Nephron (organoid): Measurements from ENCODE around the gene EDN1.

Experiments used
- H3K27ac Mint-ChIP-seq, 3 experiments: 2 replicates each; pipeline ENCODE4 v1.8.0; 2020; ENCODE audit warnings: mixed read lengths in 3 of 3, mild to moderate bottlenecking in 2 of 3, moderate library complexity in 1 of 3
- H3K27me3 Mint-ChIP-seq: 2 replicates; pipeline ENCODE4 v1.8.0; 2021; ENCODE audit warnings: low read depth, mild to moderate bottlenecking, moderate library complexity, mixed read lengths
- H3K36me3 Mint-ChIP-seq: 2 replicates; pipeline ENCODE4 v1.8.0; 2020; ENCODE audit warnings: low read depth, mixed read lengths
- H3K4me1 Mint-ChIP-seq: 2 replicates; pipeline ENCODE4 v1.8.0; 2020; ENCODE audit warnings: mixed read lengths
- H3K4me3 Mint-ChIP-seq, 3 experiments: 2 replicates each; pipeline ENCODE4 v1.8.0; 2020; ENCODE audit warnings: mild to moderate bottlenecking in 3 of 3, mixed read lengths in 3 of 3, moderate library complexity in 2 of 3
- H3K9me3 Mint-ChIP-seq: 2 replicates; pipeline ENCODE4 v1.8.0; 2020; ENCODE audit warnings: mixed read lengths
- TF ChIP-seq, protein P1 (sequence below), 3 experiments: fragments of 200-600 bp; sonication (generic); IDR thresholded peaks; one replicate each; pipeline ENCODE4 v1.5.0; 2021; ENCODE audit warnings: antibody characterized with exemption in 3 of 3; ENCODE audit not compliant: unreplicated experiment in 3 of 3

Gene EDN1

DNA sequence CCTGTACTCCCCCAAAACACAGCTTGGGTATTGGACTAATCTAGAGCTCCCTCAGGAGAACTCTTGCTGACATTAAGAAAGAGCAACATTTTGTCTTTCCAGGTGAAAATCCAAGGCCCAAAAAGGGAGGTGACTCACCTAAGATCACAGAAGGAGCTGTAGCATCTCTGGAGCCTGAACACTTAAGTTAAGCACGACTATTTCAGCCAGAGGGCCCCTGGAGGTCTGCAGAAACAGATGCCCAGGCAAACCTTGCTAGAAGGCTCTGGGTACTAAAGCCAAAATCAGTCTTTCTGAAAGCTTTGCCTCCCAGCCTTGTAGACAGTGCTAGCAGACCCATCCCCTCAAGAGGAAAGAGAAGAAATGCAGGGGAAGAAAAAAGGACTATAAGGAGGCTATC lies 8.8 kb downstream of the EDN1 start:
- no peak overlapping the region for H3K27ac Mint-ChIP-seq
- no peaks in the 10 kb centered on the region for H3K36me3 Mint-ChIP-seq
- peaks cover 15% of the 10 kb centered on the region for H3K27me3 Mint-ChIP-seq
- no peaks in the 10 kb centered on the region for H3K4me1 Mint-ChIP-seq
- no peak overlapping the region for H3K4me3 Mint-ChIP-seq
- H3K9me3 Mint-ChIP-seq = no peaks in the 10 kb centered on the region
- TF ChIP-seq, protein P1, sequence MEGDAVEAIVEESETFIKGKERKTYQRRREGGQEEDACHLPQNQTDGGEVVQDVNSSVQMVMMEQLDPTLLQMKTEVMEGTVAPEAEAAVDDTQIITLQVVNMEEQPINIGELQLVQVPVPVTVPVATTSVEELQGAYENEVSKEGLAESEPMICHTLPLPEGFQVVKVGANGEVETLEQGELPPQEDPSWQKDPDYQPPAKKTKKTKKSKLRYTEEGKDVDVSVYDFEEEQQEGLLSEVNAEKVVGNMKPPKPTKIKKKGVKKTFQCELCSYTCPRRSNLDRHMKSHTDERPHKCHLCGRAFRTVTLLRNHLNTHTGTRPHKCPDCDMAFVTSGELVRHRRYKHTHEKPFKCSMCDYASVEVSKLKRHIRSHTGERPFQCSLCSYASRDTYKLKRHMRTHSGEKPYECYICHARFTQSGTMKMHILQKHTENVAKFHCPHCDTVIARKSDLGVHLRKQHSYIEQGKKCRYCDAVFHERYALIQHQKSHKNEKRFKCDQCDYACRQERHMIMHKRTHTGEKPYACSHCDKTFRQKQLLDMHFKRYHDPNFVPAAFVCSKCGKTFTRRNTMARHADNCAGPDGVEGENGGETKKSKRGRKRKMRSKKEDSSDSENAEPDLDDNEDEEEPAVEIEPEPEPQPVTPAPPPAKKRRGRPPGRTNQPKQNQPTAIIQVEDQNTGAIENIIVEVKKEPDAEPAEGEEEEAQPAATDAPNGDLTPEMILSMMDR (IDR thresholded peaks at IDR 0.05; ENCODE audit: unreplicated experiment in 3 of 3) = no peak

DNA sequence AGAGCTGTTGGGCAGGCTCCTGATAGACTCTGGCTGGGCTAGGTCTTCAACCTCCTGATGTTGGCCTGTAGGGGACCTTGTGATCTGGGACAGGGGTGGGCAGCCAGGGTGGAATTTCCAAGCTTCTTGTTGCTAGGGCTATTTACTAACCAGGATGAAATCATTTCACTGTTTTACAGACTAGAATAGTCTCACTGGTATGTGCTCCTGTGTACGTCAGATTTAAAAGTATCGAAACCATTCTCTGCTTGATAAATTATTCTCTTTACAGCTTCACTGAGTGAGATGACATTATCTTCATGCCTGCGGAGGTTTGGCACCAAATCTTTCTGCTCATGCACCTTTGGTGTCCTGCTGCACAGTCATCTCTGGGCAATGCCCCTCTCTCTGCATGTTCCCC lies 10.9 kb downstream of the EDN1 start:
- H3K4me1 Mint-ChIP-seq = no peaks in the 10 kb centered on the region
- H3K4me3 Mint-ChIP-seq = no peak overlapping the region
- no peaks in the 10 kb centered on the region for H3K36me3 Mint-ChIP-seq
- no peak overlapping the region for H3K27ac Mint-ChIP-seq
- peaks cover 12% of the 10 kb centered on the region for H3K27me3 Mint-ChIP-seq
- TF ChIP-seq, protein P1 (IDR thresholded peaks at IDR 0.05; ENCODE audit: unreplicated experiment in 3 of 3) = no peak
- H3K9me3 Mint-ChIP-seq = no peaks in the 10 kb centered on the region

DNA sequence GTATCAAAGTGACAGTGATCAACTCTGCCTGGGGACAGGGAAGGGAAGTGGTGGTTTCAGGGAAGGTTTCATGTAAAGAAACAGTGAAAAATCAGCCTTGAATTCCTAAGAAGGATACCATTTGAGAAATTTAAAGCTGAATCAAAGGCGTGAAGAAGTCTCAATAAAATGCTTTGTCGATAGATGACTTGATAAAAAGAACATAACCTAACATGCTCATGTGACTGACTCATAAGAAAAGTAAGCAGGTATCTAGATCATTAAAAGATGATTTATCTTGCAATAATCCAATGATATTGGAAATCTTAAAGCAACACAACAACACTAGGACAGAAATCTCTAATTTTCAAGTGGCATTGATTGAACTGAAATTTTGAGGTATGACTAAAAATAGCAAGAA lies 14.3 kb downstream of the EDN1 start:
- Mint-ChIP-seq H3K4me1 (no peaks in the 10 kb centered on the region), H3K36me3 (no peaks in the 10 kb centered on the region), H3K9me3 (no peaks in the 10 kb centered on the region), H3K27ac (no peak overlapping the region), H3K4me3 (no peak overlapping the region), H3K27me3 (peaks cover 5% of the 10 kb centered on the region)
- TF ChIP-seq, protein P1 (IDR thresholded peaks at IDR 0.05; ENCODE audit: unreplicated experiment in 3 of 3) = no peak

DNA sequence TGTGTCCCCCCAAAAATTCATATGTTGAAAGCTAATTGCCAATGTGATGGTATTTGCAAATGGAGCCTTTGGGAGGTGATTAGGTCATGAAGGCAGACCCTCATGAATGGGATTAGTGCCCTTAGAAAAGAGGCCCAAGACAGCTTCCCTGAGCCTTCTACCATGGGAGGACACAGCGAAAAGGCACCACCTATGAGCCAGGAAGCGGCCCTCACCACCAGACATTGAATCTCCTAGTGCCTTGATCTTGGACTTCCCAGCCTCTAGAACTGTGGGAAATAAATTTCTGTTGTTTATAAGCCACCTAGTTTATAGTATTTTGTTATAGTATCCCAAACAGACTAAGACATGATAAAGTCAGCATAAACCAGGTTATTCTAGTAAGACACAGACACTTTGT lies 18.9 kb downstream of the EDN1 start:
- TF ChIP-seq, protein P1 (IDR thresholded peaks at IDR 0.05; ENCODE audit: unreplicated experiment in 3 of 3) = no peak
- Mint-ChIP-seq H3K27me3 (peaks cover 7% of the 10 kb centered on the region), H3K4me3 (no peak overlapping the region), H3K36me3 (no peaks in the 10 kb centered on the region), H3K27ac (no peak overlapping the region), H3K4me1 (no peaks in the 10 kb centered on the region), H3K9me3 (no peaks in the 10 kb centered on the region)

DNA sequence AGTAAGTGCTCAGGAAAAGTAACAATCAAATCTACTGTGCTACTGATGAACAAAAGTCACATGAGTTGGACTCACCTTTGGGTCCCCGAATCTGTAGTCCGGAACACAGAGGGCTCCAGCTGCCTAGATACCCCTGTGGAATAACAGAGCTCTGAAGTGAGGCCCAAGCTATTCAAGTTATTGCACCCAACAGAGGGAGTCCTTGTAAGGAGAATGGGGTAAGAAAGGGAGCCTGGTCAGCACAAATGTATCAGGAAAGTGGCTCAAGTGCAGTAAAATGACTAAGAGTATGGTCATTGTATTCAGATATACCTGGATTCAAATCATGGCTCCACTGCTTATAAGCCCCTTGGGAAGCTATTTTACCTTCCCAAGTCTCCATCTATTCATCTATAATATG lies 20.9 kb downstream of the EDN1 start:
- H3K36me3 Mint-ChIP-seq = no peaks in the 10 kb centered on the region
- peaks cover 3% of the 10 kb centered on the region for H3K27me3 Mint-ChIP-seq
- TF ChIP-seq, protein P1 (IDR thresholded peaks at IDR 0.05; ENCODE audit: unreplicated experiment in 3 of 3) = no peak
- H3K4me1 Mint-ChIP-seq = no peaks in the 10 kb centered on the region
- no peaks in the 10 kb centered on the region for H3K9me3 Mint-ChIP-seq
- H3K27ac Mint-ChIP-seq = no peak overlapping the region
- no peak overlapping the region for H3K4me3 Mint-ChIP-seq

DNA sequence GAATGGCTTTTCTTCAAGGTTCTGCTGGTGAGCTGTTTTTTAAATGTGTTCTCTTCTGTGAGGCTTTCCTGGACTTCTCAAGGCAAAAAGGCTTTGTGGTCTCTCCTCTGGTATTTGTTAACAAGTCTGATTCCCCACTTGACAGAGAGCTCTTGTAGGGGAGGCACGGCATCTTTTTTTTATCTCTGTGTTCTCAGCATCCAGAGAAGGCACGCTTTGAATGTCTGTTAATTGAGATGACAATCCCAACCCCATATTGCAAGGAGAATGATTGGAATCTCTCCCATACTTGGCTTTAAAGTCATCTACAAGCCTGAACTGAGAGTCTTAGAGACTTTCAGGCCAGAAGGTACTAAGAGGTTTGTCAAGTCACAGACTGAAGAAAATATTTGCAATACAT lies 22.6 kb downstream of the EDN1 start:
- TF ChIP-seq, protein P1 (IDR thresholded peaks at IDR 0.05; ENCODE audit: unreplicated experiment in 3 of 3) = no peak
- Mint-ChIP-seq H3K36me3 (no peaks in the 10 kb centered on the region), H3K9me3 (no peaks in the 10 kb centered on the region), H3K27ac (no peak overlapping the region), H3K4me1 (no peaks in the 10 kb centered on the region), H3K4me3 (no peak overlapping the region), H3K27me3 (peaks cover 3% of the 10 kb centered on the region)
